GM19035 (cell line): ENCODE results near the gene VTI1A.

Source experiments
- ATAC-seq: cut with Tn5 transposase; IDR thresholded peaks from one replicate; pipeline ENCODE4 v1.9.1; 2021; ENCODE audit not compliant: unreplicated experiment

VTI1A gene

GRCh38 chr10:112775892-112776674 is 329.1 kb downstream of the VTI1A start:
- no peak for ATAC-seq

GRCh38 chr10:112778579-112778978 is 331.6 kb downstream of the VTI1A start:
- ATAC-seq, result no peak

GRCh38 chr10:112779025-112779770 is 332.2 kb downstream of the VTI1A start:
- ATAC-seq, result no peak

GRCh38 chr10:112782200-112782907 is 335.3 kb downstream of the VTI1A start:
- ATAC-seq, result no peak

- no peak for ATAC-seq
These were observed 336.5 kb downstream of the VTI1A start for GRCh38 chr10:112783351-112784021.

GRCh38 chr10:112784022-112784461 is 337.0 kb downstream of the VTI1A start:
- ATAC-seq, result no peak

- ATAC-seq, result no peak
These were observed 338.1 kb downstream of the VTI1A start for GRCh38 chr10:112785089-112785488.

GRCh38 chr10:112789248-112789647 is 342.2 kb downstream of the VTI1A start:
- ATAC-seq, result no peak

- no peak for ATAC-seq
These were observed 343.0 kb downstream of the VTI1A start for GRCh38 chr10:112790030-112790429.

GRCh38 chr10:112790921-112791320 is 343.9 kb downstream of the VTI1A start:
- ATAC-seq, result no peak

- no peak for ATAC-seq
These were observed 344.4 kb downstream of the VTI1A start for GRCh38 chr10:112791447-112791846.

- ATAC-seq, result no peak
These were observed 345.6 kb downstream of the VTI1A start for GRCh38 chr10:112792487-112793201.

- no peak for ATAC-seq
These were observed 346.3 kb downstream of the VTI1A start for GRCh38 chr10:112793202-112793921.

- no peak for ATAC-seq
These were observed 347.2 kb downstream of the VTI1A start for GRCh38 chr10:112794201-112794600.

GRCh38 chr10:112795067-112795466 is 348.1 kb downstream of the VTI1A start:
- no peak for ATAC-seq

GRCh38 chr10:112797197-112797596 is 350.2 kb downstream of the VTI1A start:
- no peak for ATAC-seq

GRCh38 chr10:112797855-112798254 is 350.8 kb downstream of the VTI1A start:
- no peak for ATAC-seq

- ATAC-seq, result no peak
These were observed 352.0 kb downstream of the VTI1A start for GRCh38 chr10:112799038-112799437.

- ATAC-seq, result no peak
These were observed 352.9 kb downstream of the VTI1A start for GRCh38 chr10:112799726-112800510.
